Measurements from ENCODE around the gene ZNF652.
"Not testable (repeated sequence)": the region's sequence is repeated elsewhere in the genome, so short reads cannot be mapped to it uniquely, and the experiment has no call there.

Gene ZNF652

GRCh38 chr17:49298371-49298976 is 63.6 kb downstream of the ZNF652 start:
- DNase-seq: no peak

- DNase-seq: no peak
Measured at GRCh38 chr17:49297141-49297540, 64.9 kb downstream of the ZNF652 start.

GRCh38 chr17:49294122-49294521 is 67.9 kb downstream of the ZNF652 start:
- no peak for DNase-seq

DNA sequence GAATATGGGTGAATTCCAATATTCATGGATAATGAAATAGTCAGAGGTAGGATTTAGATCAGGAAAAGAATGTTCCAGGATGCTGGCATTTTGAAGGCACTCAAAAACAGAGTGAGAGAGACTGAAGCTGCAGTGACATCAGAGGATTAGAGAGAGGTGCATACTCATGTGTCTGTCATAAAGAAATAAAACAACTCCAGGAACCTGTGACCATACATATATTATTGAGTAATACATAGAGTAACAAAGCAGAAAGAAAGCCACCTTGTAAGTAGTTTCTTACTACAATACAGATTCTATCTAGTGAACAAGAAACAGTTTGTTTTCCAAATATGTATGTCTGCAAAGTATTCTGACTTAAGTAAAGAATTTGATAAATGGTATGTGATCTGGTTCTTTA is 69.1 kb downstream of the ZNF652 start:
- no peak for DNase-seq

DNA sequence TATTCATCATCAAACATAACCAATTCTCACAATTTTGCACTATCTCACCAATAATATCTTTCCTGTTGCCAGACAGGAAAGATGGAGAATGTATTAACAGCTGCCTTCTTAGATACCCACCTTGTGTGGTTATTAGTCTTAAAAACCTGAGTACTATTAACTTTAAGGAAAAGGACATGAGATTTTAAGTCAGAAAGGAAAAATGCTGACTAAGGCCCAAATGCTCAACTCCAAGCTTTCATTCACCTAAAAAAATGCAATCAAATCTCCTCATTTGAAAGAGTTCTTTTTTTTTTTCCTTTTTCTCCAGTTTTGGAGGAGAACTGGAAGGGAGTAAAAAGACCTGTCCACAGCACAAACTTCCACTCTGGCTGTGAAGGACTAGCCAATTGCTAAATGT is 70.1 kb downstream of the ZNF652 start:
- DNase-seq: no peak

GRCh38 chr17:49290690-49291359 is 71.2 kb downstream of the ZNF652 start:
- DNase-seq: no peak

DNA sequence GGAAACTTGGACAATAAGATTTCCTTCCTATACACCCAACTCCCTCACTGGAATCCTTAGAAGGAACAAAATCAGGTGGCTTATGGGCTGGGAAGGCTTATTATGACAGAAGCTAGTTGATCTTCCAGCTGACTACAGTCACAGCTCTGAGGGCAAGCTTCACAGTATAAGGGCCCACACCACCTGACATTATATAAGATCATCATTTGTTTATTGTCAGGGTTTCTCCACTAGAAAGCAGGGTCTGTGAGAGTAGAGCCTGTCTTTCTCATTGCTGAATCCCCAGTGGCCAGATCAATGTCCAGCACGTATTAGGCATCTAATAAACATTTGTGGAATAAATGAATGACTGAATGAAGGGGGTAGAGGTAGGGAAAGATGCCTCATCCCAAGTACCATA is 73.7 kb downstream of the ZNF652 start:
- DNase-seq: no peak

DNA sequence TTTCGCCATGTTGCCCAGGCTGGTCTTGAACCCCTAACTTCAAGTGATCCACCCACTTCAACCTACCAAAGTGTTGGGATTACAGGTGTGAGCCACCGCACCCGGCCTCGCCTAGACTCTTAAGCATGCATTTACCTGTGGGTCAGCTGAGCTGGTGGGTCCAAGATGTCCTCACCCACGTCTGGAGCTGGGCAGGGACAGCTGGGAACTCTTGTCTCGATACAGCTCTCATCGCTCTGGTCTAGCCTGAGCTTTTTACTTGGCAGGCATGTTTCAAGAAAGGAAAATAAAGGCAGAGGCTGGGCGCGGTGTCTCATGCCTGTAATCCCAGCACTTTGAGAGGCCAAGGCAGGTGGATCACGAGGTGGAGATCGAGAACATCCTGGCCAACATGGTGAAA is 74.6 kb downstream of the ZNF652 start:
- no peak for DNase-seq

DNA sequence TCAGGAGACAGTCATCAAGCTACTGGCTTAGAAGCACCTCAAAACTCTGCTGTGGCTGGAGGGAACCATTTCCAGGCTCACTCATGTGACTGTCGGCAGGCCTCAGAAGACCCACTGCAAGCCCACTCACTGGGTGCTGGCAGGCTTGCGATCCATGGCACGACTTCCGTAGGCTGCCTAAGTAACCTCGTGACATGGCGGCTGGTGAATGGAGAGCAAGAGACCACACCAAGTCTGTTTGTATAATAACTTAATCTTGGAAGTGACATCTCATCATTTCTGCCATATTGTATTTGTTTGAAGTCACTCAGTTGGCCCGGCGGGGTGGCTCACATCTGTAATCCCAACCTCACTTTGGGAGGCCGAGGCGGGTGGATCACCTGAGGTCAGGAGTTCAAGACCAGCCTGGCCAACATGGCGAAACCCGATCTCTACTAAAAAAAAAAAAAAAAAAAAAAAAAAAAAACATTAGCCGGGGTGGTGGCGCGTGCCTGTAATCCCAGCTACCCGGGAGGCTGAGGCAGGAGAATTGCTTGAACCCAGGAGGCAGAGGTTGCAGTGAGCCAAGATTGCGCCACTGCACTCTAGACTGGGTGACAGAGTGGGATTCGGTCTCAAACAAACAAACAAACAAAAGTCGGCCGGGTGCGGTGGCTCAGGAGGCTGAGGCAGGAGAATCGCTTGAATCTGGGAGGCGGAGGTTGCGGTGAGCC is 75.6 kb downstream of the ZNF652 start:
- not testable (repeated sequence) for DNase-seq

DNA sequence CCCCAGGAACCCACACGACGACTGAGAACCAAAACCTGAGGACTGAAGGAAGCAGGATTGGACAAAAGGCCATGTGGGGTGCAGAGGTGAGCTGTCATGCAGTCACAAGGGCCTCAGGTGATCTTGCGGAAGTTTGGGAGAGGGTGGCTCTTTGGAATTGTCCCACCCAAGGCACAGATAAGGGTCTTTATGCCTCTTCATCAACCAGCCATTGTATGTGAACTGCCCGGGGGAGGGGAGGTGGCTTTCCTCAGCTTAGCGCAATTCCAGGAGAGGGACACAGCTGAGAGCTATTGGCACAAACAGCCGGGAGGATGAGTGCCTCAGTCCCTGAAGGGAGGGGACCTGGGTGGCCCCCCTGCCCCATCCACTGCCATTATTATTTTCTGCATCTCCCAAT is 76.3 kb downstream of the ZNF652 start:
- no peak for DNase-seq

- DNase-seq: no peak
Measured at GRCh38 chr17:49280918-49281317, 81.1 kb downstream of the ZNF652 start.

GRCh38 chr17:49280061-49280460 is 82.0 kb downstream of the ZNF652 start:
- no peak for DNase-seq

DNA sequence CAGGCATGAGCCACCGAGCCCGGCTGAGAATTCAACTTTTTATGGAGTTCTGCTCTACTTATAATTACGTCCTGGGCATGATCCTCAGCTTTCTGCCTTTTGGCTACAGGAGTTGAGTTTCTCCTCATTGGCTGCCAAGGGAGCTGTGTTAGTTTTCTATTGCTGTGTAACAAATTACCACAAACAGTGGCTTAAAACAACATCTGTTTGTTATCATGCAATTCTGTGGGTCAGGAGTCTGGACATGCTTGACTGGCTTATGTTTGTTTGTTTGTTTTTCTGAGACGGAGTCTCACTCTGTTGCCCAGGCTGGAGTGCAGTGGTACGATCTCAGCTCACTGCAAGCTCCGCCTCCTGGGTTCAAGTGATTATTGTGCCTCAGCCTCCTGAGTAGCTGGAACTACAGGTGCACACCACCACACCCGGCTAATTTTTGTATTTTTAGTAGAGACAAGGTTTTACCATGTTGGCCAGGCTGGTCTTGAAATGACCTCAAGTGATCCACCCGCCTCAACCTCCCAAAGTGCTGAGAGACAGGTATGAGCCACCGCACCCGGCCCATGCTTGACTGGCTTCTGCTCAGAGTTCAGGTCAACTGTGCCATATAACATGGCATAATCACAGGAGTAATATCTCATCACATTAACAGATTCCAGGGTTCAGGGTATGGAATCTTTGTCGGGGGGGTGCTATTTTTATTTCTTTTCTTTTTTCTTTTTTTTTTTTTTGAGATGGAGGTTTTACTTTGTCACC is 82.6 kb downstream of the ZNF652 start:
- not testable (repeated sequence) for DNase-seq

DNA sequence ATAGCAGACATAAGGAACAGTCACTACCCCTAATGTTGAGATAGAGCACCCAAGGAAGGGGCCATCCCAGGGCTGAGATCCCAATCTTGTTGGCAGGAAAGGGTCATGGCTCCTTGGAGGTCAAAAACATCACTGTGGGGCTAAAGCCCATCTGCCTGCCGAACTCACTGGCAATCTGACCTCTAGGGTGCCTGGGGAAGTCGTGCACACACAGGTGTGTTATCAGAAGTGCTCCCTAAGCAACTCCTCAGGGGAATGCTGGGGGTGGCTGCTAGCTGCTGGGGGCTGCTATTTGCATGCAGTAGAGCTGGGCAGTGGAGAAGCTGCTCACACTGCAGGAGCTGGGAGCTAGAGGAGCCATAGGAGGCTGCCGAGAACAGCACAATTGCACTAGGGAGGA is 84.0 kb downstream of the ZNF652 start:
- no peak for DNase-seq

- DNase-seq: no peak
Measured at GRCh38 chr17:49277638-49278037, 84.4 kb downstream of the ZNF652 start.

GRCh38 chr17:49275981-49276380 is 86.1 kb downstream of the ZNF652 start:
- not testable (repeated sequence) for DNase-seq

DNA sequence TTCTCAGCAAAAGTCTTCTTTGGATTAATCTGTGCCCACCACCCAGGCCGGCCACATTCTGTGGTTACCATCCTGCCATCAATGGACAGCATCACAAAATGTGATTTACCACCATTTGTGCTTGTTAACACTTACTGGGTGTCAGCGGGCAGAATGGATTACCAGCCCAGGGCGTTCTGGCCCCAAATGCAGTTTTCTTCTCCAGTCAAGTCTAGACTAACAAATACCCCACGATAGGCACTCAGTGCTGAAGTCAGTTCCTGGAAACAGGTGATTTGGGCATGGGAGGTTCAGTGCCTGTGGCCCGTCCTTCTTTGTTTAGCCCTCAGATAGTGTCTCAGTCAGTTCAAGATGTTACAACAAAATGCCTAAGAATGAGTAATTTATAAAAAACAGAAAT is 92.7 kb downstream of the ZNF652 start:
- no peak for DNase-seq

DNA sequence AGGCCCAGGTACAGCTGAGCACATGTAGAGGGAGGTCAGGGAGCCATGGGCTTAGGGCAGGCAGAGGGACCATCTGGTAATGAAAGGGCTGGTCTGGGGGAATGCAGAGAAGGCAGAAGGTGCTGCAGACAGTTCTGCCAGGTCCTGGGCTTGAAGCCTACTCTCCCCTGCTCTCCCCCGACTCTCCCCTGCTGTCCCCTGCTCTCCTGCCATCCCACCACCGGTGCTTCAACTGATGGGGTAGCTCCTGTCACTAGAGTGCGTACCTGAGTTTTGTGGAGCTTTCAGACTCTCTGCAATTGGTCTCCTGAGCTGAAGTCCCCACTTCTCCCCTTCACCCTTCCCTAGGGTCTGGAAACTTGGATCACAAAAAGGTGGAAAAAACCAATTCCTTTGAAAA is 94.1 kb downstream of the ZNF652 start:
- no peak for DNase-seq

GRCh38 chr17:49266233-49266632 is 95.8 kb downstream of the ZNF652 start:
- no peak for DNase-seq

GRCh38 chr17:49261540-49261939 is 100.5 kb downstream of the ZNF652 start:
- not testable (repeated sequence) for DNase-seq

GRCh38 chr17:49260817-49261291 is 101.2 kb downstream of the ZNF652 start:
- DNase-seq: peak; percentile 17

GRCh38 chr17:49260011-49260816 is 101.8 kb downstream of the ZNF652 start:
- DNase-seq: peak; percentile 37

DNA sequence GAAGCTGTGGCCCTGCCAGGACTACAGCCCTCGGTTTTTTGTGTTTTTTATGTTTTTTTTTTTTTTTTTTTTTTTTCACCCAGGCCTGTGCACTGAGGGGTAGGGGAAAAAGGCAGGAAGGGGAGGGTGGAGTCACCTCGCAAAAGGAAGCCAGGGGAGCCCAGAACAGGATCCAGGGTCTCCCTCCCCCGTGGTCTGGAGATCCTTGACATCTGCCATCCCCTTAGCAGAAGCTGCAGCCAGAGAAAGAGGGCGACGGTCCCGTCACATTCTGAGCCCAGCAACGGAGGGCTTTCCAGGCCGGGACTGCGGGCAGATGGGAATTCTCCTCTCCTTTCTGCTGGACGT is 102.4 kb downstream of the ZNF652 start:
- DNase-seq: no peak

Measured in activated CD4-positive, alpha-beta T cell treated with anti-CD3 and anti-CD28 coated beads, Interleukin-2, amount 50 U/mL, for 1 hour (primary cell).